Measurements from ENCODE around the gene FAM83F. TPM values are rescaled to one million over a fixed set of nuclear protein-coding genes. Genes with fewer than 3 reads are reported as not detected.
A peak's percentile ranks its signal among the peaks of the same experiment; 100 is the strongest.

FAM83F gene
- polyA plus RNA-seq, 1 donor, result 10.7 TPM

DNA sequence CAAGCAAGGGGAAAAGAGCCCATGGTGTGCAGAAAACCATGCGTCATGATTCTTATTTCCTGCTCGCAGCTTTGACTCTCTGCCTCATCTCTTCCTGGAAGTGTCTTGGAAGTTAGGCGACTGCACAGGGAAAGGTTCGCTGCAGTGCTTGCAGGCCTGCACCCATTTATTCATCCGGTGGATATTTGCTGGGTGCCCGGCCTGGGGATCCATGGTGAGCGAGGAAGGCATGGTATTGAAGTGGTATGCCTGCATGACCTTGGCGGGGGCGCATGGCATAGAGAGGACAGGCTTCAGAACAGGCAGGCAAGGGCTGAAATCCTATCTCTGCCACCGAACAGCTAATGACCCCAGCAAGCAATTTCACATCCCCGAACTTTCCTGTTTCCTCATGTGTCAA lies 40.6 kb downstream of the FAM83F start:
- DNase-seq, result no peak
- Histone ChIP-seq H3K4me1 (ENCODE audit: control insufficient read depth, insufficient read depth, low read length) (no peaks in the 10 kb centered on the region), H3K9me3 (ENCODE audit: control insufficient read depth, low read depth, low read length) (no peaks in the 10 kb centered on the region), H3K36me3 (ENCODE audit: control insufficient read depth, insufficient read depth, low read length) (peaks cover 17% of the 10 kb centered on the region), H3K27me3 (ENCODE audit: control insufficient read depth, insufficient read depth, low read length) (no peaks in the 10 kb centered on the region), H3K4me3 (ENCODE audit: low read length) (no peak overlapping the region), H3K27ac (ENCODE audit: low read length) (no peak overlapping the region)
- WGBS (ENCODE audit: insufficient coverage, low lambda C conversion rate), result 100% methylated on average over 1 of the region's 11 CpGs

DNA sequence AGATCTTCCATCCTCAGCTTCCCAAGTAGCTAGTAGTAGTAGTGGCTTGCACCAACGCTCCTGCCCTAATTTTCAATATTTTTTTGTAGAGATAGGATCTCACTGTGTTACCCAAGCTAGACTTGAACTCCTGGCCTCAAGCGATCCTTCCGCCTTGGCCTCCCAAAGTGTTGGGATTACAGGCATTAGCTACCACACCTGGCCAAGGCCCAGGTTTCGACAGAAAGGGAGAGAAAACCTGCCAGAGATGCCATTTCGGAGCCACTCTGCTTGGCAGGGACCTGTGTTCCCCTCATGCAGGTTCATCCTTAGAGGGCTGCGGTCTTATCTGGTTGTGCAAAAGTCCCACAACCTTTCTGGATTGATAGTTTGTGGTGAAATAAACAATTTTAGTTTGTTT lies 41.4 kb downstream of the FAM83F start:
- WGBS (ENCODE audit: insufficient coverage, low lambda C conversion rate), result no CpG with 5 or more reads among the region's 6 CpGs
- DNase-seq, result no peak

GRCh38 chr22:40036591-40037225 lies 42.0 kb downstream of the FAM83F start:
- no CpG with 5 or more reads among the region's 13 CpGs for WGBS (ENCODE audit: insufficient coverage, low lambda C conversion rate)
- Histone ChIP-seq H3K36me3 (ENCODE audit: control insufficient read depth, insufficient read depth, low read length) (peaks cover 7% of the 10 kb centered on the region), H3K27me3 (ENCODE audit: control insufficient read depth, insufficient read depth, low read length) (no peaks in the 10 kb centered on the region), H3K4me1 (ENCODE audit: control insufficient read depth, insufficient read depth, low read length) (no peaks in the 10 kb centered on the region), H3K9me3 (ENCODE audit: control insufficient read depth, low read depth, low read length) (no peaks in the 10 kb centered on the region), H3K27ac (ENCODE audit: low read length) (no peak overlapping the region), H3K4me3 (ENCODE audit: low read length) (no peak overlapping the region)
- DNase-seq, result peak; percentile 29 to 43

More for the DNA sequence above, 41.4 kb downstream of the FAM83F start:
- peaks cover 11% of the 10 kb centered on the region for H3K36me3 ChIP-seq (ENCODE audit: control insufficient read depth, insufficient read depth, low read length)
- no peaks in the 10 kb centered on the region for H3K4me1 ChIP-seq (ENCODE audit: control insufficient read depth, insufficient read depth, low read length)
- no peak overlapping the region for H3K4me3 ChIP-seq (ENCODE audit: low read length)
- no peaks in the 10 kb centered on the region for H3K27me3 ChIP-seq (ENCODE audit: control insufficient read depth, insufficient read depth, low read length)
- H3K9me3 ChIP-seq (ENCODE audit: control insufficient read depth, low read depth, low read length), result no peaks in the 10 kb centered on the region
- no peak overlapping the region for H3K27ac ChIP-seq (ENCODE audit: low read length)

DNA sequence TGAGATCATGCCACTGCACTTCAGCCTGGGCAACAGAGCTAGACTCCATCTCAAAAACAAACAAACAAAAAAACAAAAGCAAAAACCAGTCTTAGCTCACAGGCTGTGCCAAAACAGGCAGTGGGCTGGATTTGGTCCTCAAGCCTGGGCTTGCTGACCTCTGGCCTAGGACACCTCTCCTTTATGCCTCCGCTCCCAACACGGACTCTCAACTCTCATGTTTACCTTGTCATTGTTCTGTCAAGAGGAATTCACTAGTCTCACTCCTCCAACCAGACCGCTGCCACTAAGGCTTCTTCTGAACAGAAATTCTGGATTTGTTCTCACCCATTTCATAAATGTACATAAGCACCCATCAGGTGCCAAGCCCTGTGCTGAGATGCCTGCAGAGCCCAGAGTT lies 42.6 kb downstream of the FAM83F start:
- H3K9me3 ChIP-seq (ENCODE audit: control insufficient read depth, low read depth, low read length), result no peaks in the 10 kb centered on the region
- H3K4me1 ChIP-seq (ENCODE audit: control insufficient read depth, insufficient read depth, low read length), result no peaks in the 10 kb centered on the region
- DNase-seq, result no peak
- no peaks in the 10 kb centered on the region for H3K27me3 ChIP-seq (ENCODE audit: control insufficient read depth, insufficient read depth, low read length)
- H3K27ac ChIP-seq (ENCODE audit: low read length), result no peak overlapping the region
- peaks cover 5% of the 10 kb centered on the region for H3K36me3 ChIP-seq (ENCODE audit: control insufficient read depth, insufficient read depth, low read length)
- no CpG with 5 or more reads among the region's 3 CpGs for WGBS (ENCODE audit: insufficient coverage, low lambda C conversion rate)
- no peak overlapping the region for H3K4me3 ChIP-seq (ENCODE audit: low read length)

GRCh38 chr22:40039482-40040115 lies 44.8 kb downstream of the FAM83F start:
- H3K9me3 ChIP-seq (ENCODE audit: control insufficient read depth, low read depth, low read length), result no peaks in the 10 kb centered on the region
- H3K4me3 ChIP-seq (ENCODE audit: low read length), result no peak overlapping the region
- no peaks in the 10 kb centered on the region for H3K27me3 ChIP-seq (ENCODE audit: control insufficient read depth, insufficient read depth, low read length)
- no peak for DNase-seq
- no peaks in the 10 kb centered on the region for H3K36me3 ChIP-seq (ENCODE audit: control insufficient read depth, insufficient read depth, low read length)
- H3K27ac ChIP-seq (ENCODE audit: low read length), result no peak overlapping the region
- WGBS (ENCODE audit: insufficient coverage, low lambda C conversion rate), result 58% methylated on average over 8 of the region's 11 CpGs
- no peaks in the 10 kb centered on the region for H3K4me1 ChIP-seq (ENCODE audit: control insufficient read depth, insufficient read depth, low read length)

DNA sequence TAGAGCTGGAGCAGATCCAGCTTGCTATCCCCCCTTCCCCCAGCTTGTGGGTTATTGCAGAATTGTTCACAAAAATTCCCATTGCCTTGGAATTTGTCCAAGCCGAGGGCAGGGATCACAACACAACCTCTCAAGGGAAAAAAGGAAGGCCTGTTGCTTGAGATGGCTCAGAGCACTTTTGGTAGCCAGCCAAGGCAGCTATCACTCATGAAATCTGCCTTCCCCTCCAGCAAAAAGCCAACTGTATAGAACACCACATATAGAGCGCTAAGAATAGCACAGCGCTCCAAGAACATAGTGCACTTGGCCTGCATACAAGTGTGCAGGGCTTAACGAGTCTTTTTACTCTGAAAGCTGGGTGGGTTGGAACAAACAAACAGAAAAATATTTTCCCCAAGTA lies 46.2 kb downstream of the FAM83F start:
- peak; percentile 48 to 54 for DNase-seq
- Histone ChIP-seq H3K36me3 (ENCODE audit: control insufficient read depth, insufficient read depth, low read length) (no peaks in the 10 kb centered on the region), H3K27ac (ENCODE audit: low read length) (no peak overlapping the region), H3K4me3 (ENCODE audit: low read length) (no peak overlapping the region), H3K4me1 (ENCODE audit: control insufficient read depth, insufficient read depth, low read length) (peaks cover 2% of the 10 kb centered on the region), H3K27me3 (ENCODE audit: control insufficient read depth, insufficient read depth, low read length) (no peaks in the 10 kb centered on the region), H3K9me3 (ENCODE audit: control insufficient read depth, low read depth, low read length) (no peaks in the 10 kb centered on the region)
- WGBS (ENCODE audit: insufficient coverage, low lambda C conversion rate), result no CpG with 5 or more reads among the region's 4 CpGs

DNA sequence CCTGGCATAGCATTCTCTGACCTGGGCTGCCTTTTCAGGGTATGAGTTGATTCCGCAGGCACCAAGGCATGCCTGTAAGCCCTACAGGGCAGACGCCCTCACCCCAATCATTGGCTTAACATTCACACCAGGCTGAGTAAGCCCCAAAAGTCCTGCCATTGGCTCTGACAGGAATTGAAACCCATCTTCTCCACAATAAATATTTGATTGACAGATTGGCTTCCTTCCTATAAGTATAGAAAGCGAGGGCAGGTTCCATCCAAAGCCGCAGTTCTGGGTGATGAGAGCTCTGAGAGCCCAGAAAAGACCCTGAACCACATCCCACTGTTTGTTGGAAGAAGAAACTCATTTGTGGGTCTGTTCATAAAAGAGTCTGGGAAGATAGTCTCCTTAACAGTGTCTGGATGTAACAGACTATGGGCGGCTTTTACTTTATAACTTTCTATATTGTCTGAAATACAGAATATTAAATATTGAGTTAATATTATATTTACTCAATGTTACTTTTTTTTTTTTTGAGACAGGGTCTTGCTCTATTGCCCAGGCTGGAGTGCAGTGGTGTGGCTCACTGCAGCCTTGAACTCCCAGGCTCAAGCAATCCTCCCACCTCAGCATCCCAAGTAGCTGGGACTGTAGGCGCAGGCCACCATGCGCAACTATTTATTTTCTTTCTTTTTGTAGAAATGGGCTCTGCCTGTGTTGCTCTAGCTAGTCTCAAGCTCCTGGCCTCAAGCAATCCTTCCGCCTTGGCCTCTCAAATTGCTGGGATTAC lies 46.8 kb downstream of the FAM83F start:
- Histone ChIP-seq H3K4me3 (ENCODE audit: low read length) (no peak overlapping the region), H3K27ac (ENCODE audit: low read length) (no peak overlapping the region), H3K36me3 (ENCODE audit: control insufficient read depth, insufficient read depth, low read length) (no peaks in the 10 kb centered on the region), H3K4me1 (ENCODE audit: control insufficient read depth, insufficient read depth, low read length) (peaks cover 6% of the 10 kb centered on the region), H3K9me3 (ENCODE audit: control insufficient read depth, low read depth, low read length) (no peaks in the 10 kb centered on the region), H3K27me3 (ENCODE audit: control insufficient read depth, insufficient read depth, low read length) (no peaks in the 10 kb centered on the region)
- 100% methylated on average over 1 of the region's 8 CpGs for WGBS (ENCODE audit: insufficient coverage, low lambda C conversion rate)
- no peak for DNase-seq

GRCh38 chr22:40042312-40042711 lies 47.6 kb downstream of the FAM83F start:
- Histone ChIP-seq H3K27ac (ENCODE audit: low read length) (no peak overlapping the region), H3K9me3 (ENCODE audit: control insufficient read depth, low read depth, low read length) (no peaks in the 10 kb centered on the region), H3K4me1 (ENCODE audit: control insufficient read depth, insufficient read depth, low read length) (peaks cover 6% of the 10 kb centered on the region), H3K27me3 (ENCODE audit: control insufficient read depth, insufficient read depth, low read length) (no peaks in the 10 kb centered on the region), H3K4me3 (ENCODE audit: low read length) (no peak overlapping the region), H3K36me3 (ENCODE audit: control insufficient read depth, insufficient read depth, low read length) (no peaks in the 10 kb centered on the region)
- no peak for DNase-seq
- WGBS (ENCODE audit: insufficient coverage, low lambda C conversion rate), result no CpG with 5 or more reads among the region's 4 CpGs

DNA sequence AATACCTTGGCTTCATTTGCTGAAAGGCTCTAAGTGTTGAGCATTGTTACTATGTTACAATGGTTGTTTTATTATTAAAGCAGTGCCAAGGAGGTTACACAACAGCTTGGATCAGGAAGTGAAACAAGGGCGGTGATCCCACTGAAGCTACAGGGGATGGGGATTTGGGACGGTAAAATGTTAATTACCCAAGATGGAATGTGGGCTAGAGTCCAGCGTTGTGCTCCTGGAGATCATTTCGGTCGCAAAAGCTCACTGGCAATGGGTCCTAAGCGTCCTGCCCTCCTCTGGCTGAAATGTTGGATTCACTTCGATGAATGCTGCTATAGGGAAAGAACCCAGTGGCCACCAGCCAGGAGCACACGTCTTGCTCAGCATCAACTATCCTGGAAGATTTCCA lies 48.3 kb downstream of the FAM83F start:
- no peaks in the 10 kb centered on the region for H3K36me3 ChIP-seq (ENCODE audit: control insufficient read depth, insufficient read depth, low read length)
- peaks cover 6% of the 10 kb centered on the region for H3K4me1 ChIP-seq (ENCODE audit: control insufficient read depth, insufficient read depth, low read length)
- WGBS (ENCODE audit: insufficient coverage, low lambda C conversion rate), result 100% methylated on average over 2 of the region's 8 CpGs
- H3K4me3 ChIP-seq (ENCODE audit: low read length), result no peak overlapping the region
- DNase-seq, result no peak
- no peak overlapping the region for H3K27ac ChIP-seq (ENCODE audit: low read length)
- no peaks in the 10 kb centered on the region for H3K9me3 ChIP-seq (ENCODE audit: control insufficient read depth, low read depth, low read length)
- H3K27me3 ChIP-seq (ENCODE audit: control insufficient read depth, insufficient read depth, low read length), result no peaks in the 10 kb centered on the region

DNA sequence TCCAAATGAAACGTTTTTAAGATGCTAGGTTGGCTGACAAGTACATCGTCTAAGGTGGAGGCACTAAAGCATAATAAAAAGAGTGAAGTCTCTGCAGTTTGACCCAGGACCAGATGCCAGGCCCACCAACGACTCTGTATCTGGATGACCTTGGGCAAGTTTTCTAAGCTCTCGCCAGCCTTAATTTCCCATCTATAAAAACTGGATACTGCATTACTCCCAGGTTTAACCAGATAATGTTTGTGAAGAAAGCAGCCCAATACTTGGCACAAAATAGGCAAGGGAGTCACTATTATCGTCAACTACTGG lies 49.0 kb downstream of the FAM83F start:
- H3K36me3 ChIP-seq (ENCODE audit: control insufficient read depth, insufficient read depth, low read length), result no peaks in the 10 kb centered on the region
- peak overlapping the region; percentile 86 for H3K27ac ChIP-seq (ENCODE audit: low read length)
- H3K4me1 ChIP-seq (ENCODE audit: control insufficient read depth, insufficient read depth, low read length), result peaks cover 6% of the 10 kb centered on the region
- H3K9me3 ChIP-seq (ENCODE audit: control insufficient read depth, low read depth, low read length), result no peaks in the 10 kb centered on the region
- no peaks in the 10 kb centered on the region for H3K27me3 ChIP-seq (ENCODE audit: control insufficient read depth, insufficient read depth, low read length)
- WGBS (ENCODE audit: insufficient coverage, low lambda C conversion rate), result no CpG with 5 or more reads among the region's 5 CpGs
- H3K4me3 ChIP-seq (ENCODE audit: low read length), result peak overlapping the region; percentile 70
- DNase-seq, result no peak
